IPS DF 19.7 (cell line): ENCODE results near the gene CGN.
"Not testable (repeated sequence)": the region's sequence is repeated elsewhere in the genome, so short reads cannot be mapped to it uniquely, and the experiment has no call there.

Experiments
- DNase-seq: peaks from one replicate; pipeline ENCODE4 v3.0.0-alpha.2; 2013; ENCODE audit warnings: low read depth, low spot score

Gene CGN

GRCh38 chr1:151522427-151522826, 11.2 kb downstream of the CGN start:
- not testable (repeated sequence) for DNase-seq

GRCh38 chr1:151523326-151523725, 12.1 kb downstream of the CGN start:
- DNase-seq = no peak

- no peak for DNase-seq
Observed at GRCh38 chr1:151524736-151525135, 13.5 kb downstream of the CGN start.

GRCh38 chr1:151526735-151527525, 15.7 kb downstream of the CGN start:
- no peak for DNase-seq

- no peak for DNase-seq
Observed at GRCh38 chr1:151529211-151529702, 18.1 kb downstream of the CGN start.

- no peak for DNase-seq
Observed at GRCh38 chr1:151529781-151530180, 18.6 kb downstream of the CGN start.

- DNase-seq = no peak
Observed at GRCh38 chr1:151530461-151530860, 19.3 kb downstream of the CGN start.

GRCh38 chr1:151533870-151534269, 22.7 kb downstream of the CGN start:
- no peak for DNase-seq

- no peak for DNase-seq
Observed at GRCh38 chr1:151534662-151535278, 23.6 kb downstream of the CGN start.

GRCh38 chr1:151535326-151536271, 24.4 kb downstream of the CGN start:
- no peak for DNase-seq

GRCh38 chr1:151536499-151536898, 25.3 kb downstream of the CGN start:
- DNase-seq = no peak

GRCh38 chr1:151537112-151537511, 25.9 kb downstream of the CGN start:
- no peak for DNase-seq

GRCh38 chr1:151539321-151540020, 28.3 kb downstream of the CGN start:
- peak; percentile 71 for DNase-seq

GRCh38 chr1:151540021-151540981, 29.1 kb downstream of the CGN start, which contains the start of gene TUFT1:
TSS of gene TUFT1 (plus strand) at chr1:151540309. CDS start at chr1:151540367, 58 bp downstream.
- peak; percentile 75 for DNase-seq

- no peak for DNase-seq
Observed at GRCh38 chr1:151540982-151541377, 29.8 kb downstream of the CGN start.

- DNase-seq = no peak
Observed at GRCh38 chr1:151541752-151542151, 30.6 kb downstream of the CGN start.

GRCh38 chr1:151542710-151543129, 31.5 kb downstream of the CGN start:
- DNase-seq = no peak

- no peak for DNase-seq
Observed at GRCh38 chr1:151545542-151545941, 34.4 kb downstream of the CGN start.

- no peak for DNase-seq
Observed at GRCh38 chr1:151546011-151546925, 35.1 kb downstream of the CGN start.
